ENCODE results near the gene KCNK5. TPM values are rescaled to one million over a fixed set of nuclear protein-coding genes. Genes with fewer than 3 reads are reported as not detected.

The KCNK5 gene
- polyA plus RNA-seq, 2 of the 4 experiments (the other 2 are of a cell fraction), result 1.5 to 2.3 TPM

- DNase-seq (ENCODE audit: low read depth in 1 of 2, low spot score in 1 of 2), result no peak
- WGBS (ENCODE audit: missing lambda C conversion rate), result 37% methylated on average over 4 of the region's 4 CpGs
- no peak overlapping the region for H3K27ac ChIP-seq
- H3K4me2 ChIP-seq, result no peak overlapping the region
- peaks cover 6% of the 10 kb centered on the region; the same call in 2 of the 3 replicates for H3K4me1 ChIP-seq
- TF ChIP-seq ZNF302 (CRISPR knock-in tag; IDR thresholded peaks at IDR 0.05) (no peak), CTCF (IDR thresholded peaks at IDR 0.05) (no peak), JUNB (IDR thresholded peaks at IDR 0.05) (no peak), RARB (CRISPR knock-in tag; IDR thresholded peaks at IDR 0.05) (no peak), HMGXB4 (CRISPR knock-in tag; IDR thresholded peaks at IDR 0.05; ENCODE audit: borderline replicate concordance) (no peak), ZFP36 (IDR thresholded peaks at IDR 0.05; ENCODE audit: borderline replicate concordance, partially characterized antibody) (no peak), BHLHE40 (IDR thresholded peaks at IDR 0.05; ENCODE audit: low read depth, low read length) (no peak), MYC (IDR thresholded peaks at IDR 0.05; ENCODE audit: borderline replicate concordance, low read length) (no peak), MAZ (IDR thresholded peaks at IDR 0.05; ENCODE audit: borderline replicate concordance, low read depth, low read length) (no peak), POLR2AphosphoS2 (conservative IDR thresholded peaks at IDR 0.05; ENCODE audit: low read length) (no peak), ZC3H11A (IDR thresholded peaks at IDR 0.05) (no peak), POLR2A (IDR thresholded peaks at IDR 0.05; ENCODE audit: low read length) (no peak), USF2 (IDR thresholded peaks at IDR 0.05) (no peak; the same call in 1 of the 2 replicates), TP53 (CRISPR knock-in tag; IDR thresholded peaks at IDR 0.05) (no peak)
- ATAC-seq, result no peak
- CTCF ChIA-PET, result interaction anchor here (0.6 to 9.5 kb wide), 4 partner anchors 10 to 136 kb away, joined by 3 to 171 read pairs (median 9); no protein-coding TSS in a partner anchor
- no peak overlapping the region for H3K4me3 ChIP-seq
- no peak for FAIRE-seq
- peaks cover 18% of the 10 kb centered on the region for H3K9me3 ChIP-seq
- POLR2A ChIA-PET, result no interaction called here
Observed at GRCh38 chr6:39171489-39172376, 57.5 kb downstream of the KCNK5 start.

- no peak for TF ChIP-seq FOXS1 (CRISPR knock-in tag; IDR thresholded peaks at IDR 0.05)
- no peak for TF ChIP-seq HDAC2 (IDR thresholded peaks at IDR 0.05)
- no peak for TF ChIP-seq KDM1A (IDR thresholded peaks at IDR 0.05; ENCODE audit: low read depth)
- TF ChIP-seq SREBF2 (IDR thresholded peaks at IDR 0.05), result no peak
- TF ChIP-seq CBX8 (IDR thresholded peaks at IDR 0.05), result no peak
- no peak for TF ChIP-seq HMGXB4 (CRISPR knock-in tag; IDR thresholded peaks at IDR 0.05; ENCODE audit: borderline replicate concordance)
- TF ChIP-seq RFX5 (IDR thresholded peaks at IDR 0.05), result no peak
- no peak for TF ChIP-seq HOXB13 (CRISPR knock-in tag; IDR thresholded peaks at IDR 0.05; ENCODE audit: low read depth)
- no peak for TF ChIP-seq CHD4 (IDR thresholded peaks at IDR 0.05; ENCODE audit: borderline replicate concordance)
- TF ChIP-seq USF2 (IDR thresholded peaks at IDR 0.05), result no peak
- no peak for TF ChIP-seq POLR2A (IDR thresholded peaks at IDR 0.05; ENCODE audit: low read length)
- Histone ChIP-seq H3K4me2 (no peak overlapping the region), H3K27ac (no peak overlapping the region), H3K4me1 (peaks cover 9% of the 10 kb centered on the region; the same call in 2 of the 3 replicates), H3K4me3 (no peak overlapping the region), H3K9me3 (peaks cover 18% of the 10 kb centered on the region; the same call in 2 of the 3 replicates)
- ChIA-PET POLR2A (no interaction called here), CTCF (interaction anchor here (1.0 to 9.5 kb wide), 4 partner anchors 18 to 299 kb away, joined by 3 to 171 read pairs (median 9); no protein-coding TSS in a partner anchor)
- DNase-seq (ENCODE audit: low read depth in 1 of 2, low spot score in 1 of 2) (no peak), ATAC-seq (no peak), FAIRE-seq (no peak)
- WGBS (ENCODE audit: missing lambda C conversion rate), result 69% methylated on average over 3 of the region's 3 CpGs
Observed at GRCh38 chr6:39170860-39171259, 58.4 kb downstream of the KCNK5 start.
